GM21723 (cell line): Measurements from ENCODE around the gene RAF1.

Source experiments
- ATAC-seq: cut with Tn5 transposase; IDR thresholded peaks from one replicate; pipeline ENCODE4 v1.9.1; 2021; ENCODE audit warnings: mild to moderate bottlenecking, moderate library complexity; ENCODE audit not compliant: unreplicated experiment

RAF1 gene

GRCh38 chr3:12601072-12601471 is 62.8 kb downstream of the RAF1 start:
- no peak for ATAC-seq

DNA sequence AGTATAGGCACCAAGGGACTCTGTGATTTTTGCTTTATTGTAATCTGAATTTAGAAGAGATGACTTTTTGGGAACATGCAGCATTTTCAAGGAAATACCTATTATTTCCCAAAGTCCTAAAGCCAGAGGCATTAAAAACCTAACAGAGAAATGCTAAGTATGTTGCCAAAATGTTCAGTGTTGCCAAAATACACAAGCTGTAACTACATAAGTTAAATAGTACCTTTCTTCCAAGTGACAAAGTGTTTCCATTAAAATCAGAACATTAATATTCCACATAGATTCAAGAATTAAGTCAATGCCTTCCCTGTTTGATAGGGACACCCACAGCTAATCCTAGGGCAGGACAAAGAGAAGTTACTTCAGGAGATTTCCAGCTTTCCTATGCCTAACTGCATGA is 65.0 kb downstream of the RAF1 start:
- no peak for ATAC-seq

- ATAC-seq = no peak
These were observed 70.4 kb downstream of the RAF1 start for GRCh38 chr3:12593473-12593872.

- no peak for ATAC-seq
These were observed 71.8 kb downstream of the RAF1 start for GRCh38 chr3:12591997-12592715.

- no peak for ATAC-seq
These were observed 72.5 kb downstream of the RAF1 start for GRCh38 chr3:12591456-12591855.

GRCh38 chr3:12590096-12590495 is 73.8 kb downstream of the RAF1 start:
- ATAC-seq = no peak

DNA sequence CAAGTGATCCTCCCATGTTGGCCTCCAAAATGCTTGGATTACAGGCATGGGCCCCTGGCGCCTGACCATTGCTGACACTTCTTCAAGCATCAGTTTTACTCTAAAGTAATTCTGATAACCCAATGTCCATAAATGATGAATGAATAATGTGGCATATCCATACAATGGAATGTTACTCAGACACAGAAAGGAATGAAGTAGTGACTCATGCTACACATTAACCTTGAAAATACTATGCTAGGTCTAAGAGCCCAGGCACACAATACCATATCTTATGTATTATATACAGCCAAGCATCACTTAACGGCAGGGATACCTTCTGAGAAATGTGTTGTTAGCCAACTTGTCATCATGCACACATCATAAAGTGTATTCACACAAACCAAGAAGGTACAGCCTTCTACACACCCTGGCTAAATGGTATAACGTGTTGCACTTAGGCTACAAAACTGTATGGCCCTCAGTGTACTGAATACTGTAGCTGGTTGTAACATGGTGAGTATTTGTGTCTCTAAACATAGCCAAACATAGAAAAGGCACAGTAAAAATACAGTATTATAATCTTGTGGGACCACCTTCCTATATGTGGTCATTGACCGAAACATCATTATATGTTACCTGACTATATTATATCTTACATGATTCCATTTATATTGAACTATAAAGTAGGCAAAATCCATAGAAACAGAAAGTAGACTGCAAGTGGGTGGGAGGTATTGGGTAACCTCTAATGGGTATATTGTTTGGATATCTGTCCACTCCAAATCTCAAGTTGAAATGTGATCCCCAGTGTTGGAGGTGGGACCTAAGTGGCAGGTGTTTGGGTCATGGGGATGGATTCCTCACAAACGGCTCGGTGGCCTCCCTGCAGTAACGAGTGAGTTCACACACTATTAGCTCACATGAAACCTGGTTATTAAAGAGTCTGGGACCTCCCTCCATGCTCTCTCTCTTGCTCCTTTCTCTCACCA is 75.6 kb downstream of the RAF1 start:
- ATAC-seq = no peak

GRCh38 chr3:12586403-12586802 is 77.5 kb downstream of the RAF1 start:
- ATAC-seq = no peak

- peak; percentile 50 for ATAC-seq
These were observed 77.9 kb downstream of the RAF1 start for GRCh38 chr3:12585970-12586369.

DNA sequence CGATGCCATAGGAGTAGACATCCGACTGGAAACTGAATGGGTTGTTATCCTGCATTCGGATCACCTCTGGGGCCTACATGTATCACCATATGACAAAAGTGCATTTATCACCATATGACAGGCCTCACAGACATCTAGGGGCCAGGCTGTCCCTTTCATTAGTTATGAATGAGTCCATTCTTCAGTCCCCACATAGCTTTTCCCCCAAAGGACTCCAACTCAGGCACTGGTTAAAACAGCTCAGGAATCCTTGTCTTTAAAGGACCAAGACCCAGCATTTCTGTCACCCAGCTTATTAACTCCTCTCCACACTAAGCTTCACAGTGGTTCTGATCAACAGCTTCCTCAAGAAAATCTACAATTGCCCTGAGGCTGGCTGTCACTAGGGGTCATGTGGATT is 78.7 kb downstream of the RAF1 start:
- ATAC-seq = no peak

DNA sequence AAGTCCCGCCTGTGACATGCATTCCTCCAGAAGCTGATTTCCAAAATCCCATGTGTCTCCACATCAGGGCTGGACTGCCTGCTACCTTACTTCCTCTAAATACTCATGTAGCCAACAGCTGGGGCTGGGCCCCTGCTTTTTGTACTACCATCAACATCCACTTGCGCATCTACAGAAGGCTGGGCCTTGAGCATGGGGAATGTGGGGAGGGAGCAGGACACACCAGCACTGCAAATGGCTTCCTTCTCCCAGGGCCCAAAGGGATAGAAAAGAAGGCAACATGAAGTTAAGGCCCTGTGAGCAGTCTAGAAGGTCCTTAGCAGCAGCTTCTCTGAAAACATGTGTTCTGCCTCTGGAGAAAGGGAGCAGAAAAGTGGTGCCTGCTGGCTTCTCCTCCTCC is 79.8 kb downstream of the RAF1 start:
- no peak for ATAC-seq

- ATAC-seq = no peak
These were observed 80.6 kb downstream of the RAF1 start for GRCh38 chr3:12583280-12583679.

- ATAC-seq = no peak
These were observed 81.2 kb downstream of the RAF1 start for GRCh38 chr3:12582730-12583129.

GRCh38 chr3:12579905-12580304 is 84.0 kb downstream of the RAF1 start:
- ATAC-seq = no peak

DNA sequence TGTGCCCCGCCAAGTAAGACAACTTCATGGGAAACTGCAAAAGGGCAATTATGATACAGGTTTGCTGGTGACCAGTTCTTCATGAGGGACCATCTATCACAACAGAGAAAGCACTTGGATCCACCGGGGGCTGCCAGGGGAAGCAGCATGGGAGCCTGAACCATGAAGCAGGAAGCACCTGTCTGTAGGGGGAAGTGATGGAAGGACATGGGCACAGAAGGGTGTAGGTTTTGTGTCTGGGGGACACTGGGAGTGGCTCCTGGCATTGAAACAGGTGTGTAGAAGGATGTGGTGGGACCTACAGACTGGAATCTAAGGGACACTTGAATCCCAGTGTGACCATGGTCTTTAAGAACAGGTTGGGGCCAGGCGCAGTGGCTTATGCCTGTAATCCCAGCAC is 84.5 kb downstream of the RAF1 start:
- no peak for ATAC-seq

DNA sequence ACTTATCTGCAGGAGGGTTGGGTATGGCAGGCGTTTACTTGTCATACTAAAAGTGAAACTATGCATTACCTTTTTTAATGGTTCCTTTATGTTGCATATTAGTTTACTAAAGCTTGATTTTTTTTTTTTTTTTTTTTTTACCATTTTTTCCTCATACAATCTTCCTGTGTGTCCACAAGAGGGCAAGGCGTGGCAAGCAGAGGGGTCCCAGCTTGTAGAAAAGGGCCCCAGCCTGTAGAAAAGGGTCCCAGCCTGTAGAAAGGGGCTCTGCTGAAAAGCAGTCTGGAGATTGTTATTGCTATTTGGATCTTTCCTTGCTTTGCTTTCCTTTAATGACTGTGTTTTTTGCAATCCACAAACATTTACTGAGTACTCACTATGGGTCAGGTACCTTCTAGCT is 85.2 kb downstream of the RAF1 start:
- ATAC-seq = no peak

DNA sequence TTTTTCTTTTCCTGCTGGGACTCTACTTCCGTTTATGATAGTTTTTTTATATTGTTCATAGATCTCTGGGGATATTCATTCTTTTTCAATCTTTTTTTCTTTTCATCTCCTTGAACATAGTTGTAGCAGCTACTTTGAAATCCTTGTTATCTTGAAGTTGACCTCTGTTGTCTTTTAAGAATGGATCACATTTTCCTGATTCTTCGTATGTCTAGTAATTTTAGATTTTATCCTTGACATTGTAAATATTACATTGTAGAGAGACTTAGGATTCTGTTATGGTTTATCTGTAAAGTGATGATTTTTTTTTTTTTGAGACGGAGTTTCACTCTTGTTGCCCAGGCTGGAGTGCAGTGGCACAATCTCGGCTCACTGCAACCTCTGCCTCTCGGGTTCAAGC is 86.5 kb downstream of the RAF1 start:
- no peak for ATAC-seq

GRCh38 chr3:12574661-12575060 is 89.3 kb downstream of the RAF1 start:
- no peak for ATAC-seq

- ATAC-seq = no peak
These were observed 89.8 kb downstream of the RAF1 start for GRCh38 chr3:12574131-12574530.

- no peak for ATAC-seq
These were observed 91.9 kb downstream of the RAF1 start for GRCh38 chr3:12571986-12572385.

DNA sequence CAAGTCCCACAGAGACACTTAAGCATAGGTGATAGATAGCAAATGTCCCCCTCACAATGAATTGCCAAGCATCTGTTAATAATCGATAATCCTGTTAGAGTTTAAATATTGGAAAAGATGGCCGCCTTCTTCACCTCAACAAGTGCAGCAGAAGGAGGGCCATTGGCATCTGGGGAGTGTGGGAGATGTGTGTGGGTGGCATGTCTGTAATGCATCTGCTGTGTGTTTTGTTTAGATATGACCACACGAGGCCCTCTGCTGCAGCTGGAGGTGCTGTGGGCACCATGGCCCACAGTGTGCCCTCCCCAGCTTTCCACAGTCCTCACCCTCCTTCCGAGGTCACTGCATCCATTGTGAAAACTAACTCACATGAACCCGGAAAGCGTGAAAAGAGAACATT is 94.1 kb downstream of the RAF1 start:
- no peak for ATAC-seq

GRCh38 chr3:12568747-12569146 is 95.2 kb downstream of the RAF1 start:
- no peak for ATAC-seq
